GM23338 (cell line): ENCODE measurements around the gene DEDD2. TPM values are rescaled to one million over a fixed set of nuclear protein-coding genes. Genes with fewer than 3 reads are reported as not detected.
"Not testable (repeated sequence)": the region's sequence is repeated elsewhere in the genome, so short reads cannot be mapped to it uniquely, and the experiment has no call there.

Source experiments
- ATAC-seq: fragments of 200-7000 bp; cut with Tn5 transposase; 3 replicates; pipeline ENCODE4 v1.9.1; 2020
- DNase-seq: peaks from one replicate; pipeline ENCODE4 v3.0.0-alpha.2; 2015; ENCODE audit warnings: low spot score
- H2AFZ ChIP-seq: fragments of 200-600 bp; sonication (generic); 2 replicates; pipeline ENCODE4 v1.8.0; 2016; ENCODE audit warnings: antibody characterized with exemption, mild to moderate bottlenecking, moderate library complexity
- H3F3A ChIP-seq: fragments of 200-600 bp; sonication (generic); replicated peaks from 2 replicates; pipeline ENCODE4 v1.8.0; 2017; ENCODE audit warnings: antibody characterized with exemption, mixed run types, low read depth
- H3K27ac ChIP-seq: fragments of 200-600 bp; sonication (generic); 2 replicates; pipeline ENCODE4 v1.6.1; 2016; ENCODE audit warnings: low read depth
- H3K27me3 ChIP-seq: fragments of 200-600 bp; sonication (generic); 2 replicates; pipeline ENCODE4 v1.8.0; 2016; ENCODE audit warnings: mild to moderate bottlenecking, mixed run types, moderate library complexity; ENCODE audit not compliant: insufficient read depth
- H3K36me3 ChIP-seq: fragments of 200-600 bp; sonication (generic); 2 replicates; pipeline ENCODE4 v1.8.0; 2016; ENCODE audit warnings: mild to moderate bottlenecking; ENCODE audit not compliant: insufficient read depth
- H3K4me1 ChIP-seq: fragments of 200-600 bp; sonication (generic); 2 replicates; pipeline ENCODE4 v1.8.0; 2016; ENCODE audit warnings: mild to moderate bottlenecking, moderate library complexity; ENCODE audit not compliant: insufficient read depth
- H3K4me2 ChIP-seq: fragments of 200-600 bp; sonication (generic); 2 replicates; pipeline ENCODE4 v1.7.1; 2017; ENCODE audit warnings: mixed run types
- H3K4me3 ChIP-seq: fragments of 200-600 bp; sonication (generic); 2 replicates; pipeline ENCODE4 v1.6.1; 2016; ENCODE audit warnings: mixed run types
- H3K79me2 ChIP-seq: fragments of 200-600 bp; sonication (generic); replicated peaks from 2 replicates; pipeline ENCODE4 v1.8.0; 2017; ENCODE audit warnings: mild to moderate bottlenecking; ENCODE audit not compliant: insufficient read depth
- H3K9me2 ChIP-seq: fragments of 200-600 bp; sonication (generic); 2 replicates; pipeline ENCODE4 v1.8.0; 2017; ENCODE audit not compliant: insufficient read depth
- H4K20me1 ChIP-seq: fragments of 200-600 bp; sonication (generic); replicated peaks from 2 replicates; pipeline ENCODE4 v1.8.0; 2017; ENCODE audit warnings: mild to moderate bottlenecking; ENCODE audit not compliant: insufficient read depth
- H3K27ac Mint-ChIP-seq: 2 replicates; pipeline ENCODE4 v1.8.0; 2020; ENCODE audit warnings: inconsistent platforms, mild to moderate bottlenecking, moderate library complexity, mixed read lengths
- H3K27me3 Mint-ChIP-seq: 3 replicates; pipeline ENCODE4 v1.8.0; 2022; ENCODE audit warnings: low read depth, mild to moderate bottlenecking, moderate library complexity, mixed read lengths, inconsistent platforms; ENCODE audit not compliant: insufficient read depth, poor library complexity
- H3K36me3 Mint-ChIP-seq: 3 replicates; pipeline ENCODE4 v1.8.0; 2021; ENCODE audit warnings: low read depth, mild to moderate bottlenecking, inconsistent platforms, moderate library complexity, mixed read lengths
- H3K4me1 Mint-ChIP-seq: 3 replicates; pipeline ENCODE4 v1.8.0; 2020; ENCODE audit warnings: mild to moderate bottlenecking, inconsistent platforms, mixed read lengths
- H3K4me3 Mint-ChIP-seq: 3 replicates; pipeline ENCODE4 v1.8.0; 2021; ENCODE audit warnings: moderate library complexity, mild to moderate bottlenecking, inconsistent platforms, mixed read lengths
- H3K9me3 Mint-ChIP-seq: 3 replicates; pipeline ENCODE4 v1.8.0; 2020; ENCODE audit warnings: moderate library complexity, mild to moderate bottlenecking, inconsistent platforms, mixed read lengths
- CREB1 ChIP-seq: fragments of 250-450 bp; sonication (Bioruptor Pico); IDR thresholded peaks from 2 replicates; pipeline ENCODE4 v1.5.0; 2020; ENCODE audit warnings: low read depth, mild to moderate bottlenecking, moderate library complexity
- NANOG ChIP-seq: IDR thresholded peaks from 2 replicates; pipeline ENCODE4 v1.6.1; 2016; ENCODE audit warnings: antibody characterized with exemption, borderline replicate concordance
- POLR2AphosphoS5 ChIP-seq: IDR thresholded peaks from 2 replicates; pipeline ENCODE4 v1.6.1; 2016; ENCODE audit warnings: antibody characterized with exemption, low read depth
- long read RNA-seq: library from polyadenylated mRNA; unstranded; transcript quantifications from one replicate; pipeline ENCODE4 v2.0.0, GENCODE V29; 2020; ENCODE audit not compliant: unreplicated experiment
- polyA plus RNA-seq: library from polyadenylated mRNA; unstranded; fragments of >200 nt; fragmentation: Nextera tagmentation; extraction: Ambion mirVana; gene quantifications from 2 replicates; pipeline ENCODE4 v1.2.1, GENCODE V29; 2016
- total RNA-seq: library from RNA; depleted of rRNA; stranded (reverse); fragments of >200 nt; shearing (Covaris generic); gene quantifications from 2 replicates; pipeline ENCODE4 v1.2.3, GENCODE V29; 2014; rRNA removed

Gene DEDD2, protein sequence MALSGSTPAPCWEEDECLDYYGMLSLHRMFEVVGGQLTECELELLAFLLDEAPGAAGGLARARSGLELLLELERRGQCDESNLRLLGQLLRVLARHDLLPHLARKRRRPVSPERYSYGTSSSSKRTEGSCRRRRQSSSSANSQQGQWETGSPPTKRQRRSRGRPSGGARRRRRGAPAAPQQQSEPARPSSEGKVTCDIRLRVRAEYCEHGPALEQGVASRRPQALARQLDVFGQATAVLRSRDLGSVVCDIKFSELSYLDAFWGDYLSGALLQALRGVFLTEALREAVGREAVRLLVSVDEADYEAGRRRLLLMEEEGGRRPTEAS
- total RNA-seq: 59.4 and 63.0 TPM in 2 replicates
- polyA plus RNA-seq: 23.4 and 25.6 TPM in 2 replicates
- long read RNA-seq, transcript DEDD2-203 (4 exons, 1,586 nt): major isoform, 10 of 31 reads
- long read RNA-seq, transcript DEDD2-205 (5 exons, 1,183 nt): minor isoform, 8 of 31 reads
- long read RNA-seq, partial matches to known transcripts: 4 of 31 reads
- long read RNA-seq, other reads (novel, unspliced or antisense): 8 of 31 reads

- Mint-ChIP-seq H3K27ac (peak within 1 kb of the TSS; percentile 97), H3K4me1 (peaks cover 34% of the 10 kb centered on the region), H3K36me3 (peaks cover 39% of the 10 kb centered on the region), H3K4me3 (peak within 1 kb of the TSS; percentile 94), H3K27me3 (peaks cover 29% of the 10 kb centered on the region), H3K9me3 (no peaks in the 10 kb centered on the region)
- Histone ChIP-seq H4K20me1 (peaks cover 31% of the 10 kb centered on the region), H3K27ac (peak within 1 kb of the TSS; percentile 96), H3K4me1 (peaks cover 9% of the 10 kb centered on the region), H3K4me2 (peak within 1 kb of the TSS; percentile 96), H3K27me3 (no peaks in the 10 kb centered on the region), H3K36me3 (peaks cover 16% of the 10 kb centered on the region; the same call in 1 of the 2 replicates), H2AFZ (no peak within 1 kb of the TSS), H3F3A (peaks cover 28% of the 10 kb centered on the region), H3K4me3 (peak within 1 kb of the TSS; percentile 92), H3K79me2 (peaks cover 60% of the 10 kb centered on the region), H3K9me2 (no peaks in the 10 kb centered on the region)
- peak; percentile 96 for DNase-seq
- TF ChIP-seq NANOG: no peak
- peak; percentile 51; the same call in 1 of the 2 replicates for TF ChIP-seq CREB1 (CRISPR knock-in tag)
- peak; percentile 82 for TF ChIP-seq POLR2AphosphoS5
- peak; percentile 55 for ATAC-seq
Measured at GRCh38 chr19:42217520-42218437, at the start of gene DEDD2. TSS of gene DEDD2 (minus strand) at chr19:42217677. CDS start at chr19:42217007, 670 bp downstream.

GRCh38 chr19:42266928-42267603 lies 49.6 kb upstream of the DEDD2 start:
- H3K4me3 Mint-ChIP-seq, H3K4me1 ChIP-seq, ATAC-seq, H3K36me3 Mint-ChIP-seq, DNase-seq, H3K27ac Mint-ChIP-seq, H3K27me3 Mint-ChIP-seq, H3F3A ChIP-seq, H3K79me2 ChIP-seq, H3K9me3 Mint-ChIP-seq, H2AFZ ChIP-seq, H3K27me3 ChIP-seq, H3K36me3 ChIP-seq, H3K27ac ChIP-seq, H3K9me2 ChIP-seq, H4K20me1 ChIP-seq: not testable (repeated sequence)
- Histone ChIP-seq H3K4me2 (peak overlapping the region; percentile 93), H3K4me3 (peak overlapping the region; percentile 60)
- H3K4me1 Mint-ChIP-seq: peaks cover 27% of the 10 kb centered on the region

- H3K27me3 Mint-ChIP-seq, H3K4me2 ChIP-seq, H3K27ac Mint-ChIP-seq, H3K4me3 Mint-ChIP-seq, H3K36me3 ChIP-seq, H4K20me1 ChIP-seq, H3K4me1 ChIP-seq, H3K27me3 ChIP-seq, H3K27ac ChIP-seq, ATAC-seq, H3K36me3 Mint-ChIP-seq, H3K9me2 ChIP-seq, H3K4me3 ChIP-seq, H2AFZ ChIP-seq, H3F3A ChIP-seq, H3K9me3 Mint-ChIP-seq, DNase-seq, H3K79me2 ChIP-seq: not testable (repeated sequence)
- peaks cover 23% of the 10 kb centered on the region for H3K4me1 Mint-ChIP-seq
Measured at GRCh38 chr19:42266105-42266504, 48.6 kb upstream of the DEDD2 start.
